ENCODE measurements around the gene TRPV4.

The TRPV4 gene

DNA sequence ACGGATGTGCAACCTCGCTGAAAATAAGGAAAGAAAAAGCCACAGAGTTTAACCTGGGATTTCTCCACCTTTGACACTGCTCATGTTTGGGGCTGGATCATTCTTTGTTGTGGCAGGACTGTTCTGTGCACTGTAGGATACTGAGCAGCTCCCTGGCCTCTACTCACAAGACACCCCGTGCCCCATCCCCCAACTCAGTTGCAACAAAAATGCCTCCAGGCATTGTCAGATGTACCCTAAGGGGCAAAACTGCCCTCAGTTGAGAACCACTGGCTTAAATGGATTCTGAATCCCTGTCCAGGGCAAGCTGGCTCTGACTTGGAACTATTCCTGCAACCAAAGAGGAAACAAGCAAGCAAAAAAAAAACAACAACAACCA is 45.0 kb upstream of the TRPV4 start:
- TF ChIP-seq, protein P1, sequence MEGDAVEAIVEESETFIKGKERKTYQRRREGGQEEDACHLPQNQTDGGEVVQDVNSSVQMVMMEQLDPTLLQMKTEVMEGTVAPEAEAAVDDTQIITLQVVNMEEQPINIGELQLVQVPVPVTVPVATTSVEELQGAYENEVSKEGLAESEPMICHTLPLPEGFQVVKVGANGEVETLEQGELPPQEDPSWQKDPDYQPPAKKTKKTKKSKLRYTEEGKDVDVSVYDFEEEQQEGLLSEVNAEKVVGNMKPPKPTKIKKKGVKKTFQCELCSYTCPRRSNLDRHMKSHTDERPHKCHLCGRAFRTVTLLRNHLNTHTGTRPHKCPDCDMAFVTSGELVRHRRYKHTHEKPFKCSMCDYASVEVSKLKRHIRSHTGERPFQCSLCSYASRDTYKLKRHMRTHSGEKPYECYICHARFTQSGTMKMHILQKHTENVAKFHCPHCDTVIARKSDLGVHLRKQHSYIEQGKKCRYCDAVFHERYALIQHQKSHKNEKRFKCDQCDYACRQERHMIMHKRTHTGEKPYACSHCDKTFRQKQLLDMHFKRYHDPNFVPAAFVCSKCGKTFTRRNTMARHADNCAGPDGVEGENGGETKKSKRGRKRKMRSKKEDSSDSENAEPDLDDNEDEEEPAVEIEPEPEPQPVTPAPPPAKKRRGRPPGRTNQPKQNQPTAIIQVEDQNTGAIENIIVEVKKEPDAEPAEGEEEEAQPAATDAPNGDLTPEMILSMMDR (IDR thresholded peaks at IDR 0.05; ENCODE audit: extremely low read depth, missing control alignments) = no peak

DNA sequence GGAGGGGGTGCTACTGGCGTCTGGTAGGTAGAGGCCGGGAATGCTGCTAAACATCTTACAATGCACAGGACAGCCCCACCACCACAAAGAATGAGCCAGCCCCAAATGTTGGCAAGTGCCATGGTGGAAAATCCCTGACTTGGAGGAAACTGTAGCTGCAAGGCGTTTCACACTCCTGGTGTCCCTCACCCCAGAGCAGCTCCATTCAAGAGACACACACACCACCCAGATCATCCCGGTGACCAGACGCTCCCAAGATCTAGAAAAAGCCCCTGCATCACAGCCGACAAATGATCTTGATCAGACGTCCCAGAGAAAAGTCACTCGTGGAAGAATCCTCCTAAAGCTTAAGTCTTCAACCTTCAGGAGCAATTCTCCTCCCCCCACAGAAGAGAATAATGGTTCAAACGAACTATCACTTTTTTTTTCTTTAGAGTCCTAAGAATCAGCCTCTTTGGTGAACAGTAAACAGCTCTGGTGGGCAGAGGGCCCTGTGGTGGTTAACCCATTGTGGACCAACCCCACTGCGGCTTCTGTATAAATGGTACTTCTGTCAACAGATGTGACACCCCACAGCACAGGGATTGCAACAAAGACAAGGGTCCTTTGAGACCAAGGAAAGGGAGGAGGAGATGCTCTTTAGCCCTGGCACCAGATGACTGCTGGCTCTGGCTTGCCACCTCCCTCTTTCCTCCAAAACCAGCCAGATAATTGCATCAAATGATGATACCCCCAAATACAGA is 44.5 kb upstream of the TRPV4 start:
- TF ChIP-seq, protein P1 (IDR thresholded peaks at IDR 0.05; ENCODE audit: extremely low read depth, missing control alignments) = no peak
- no peak for DNase-seq (ENCODE audit: low spot score)

More for the DNA sequence above, 45.0 kb upstream of the TRPV4 start:
- no peak for DNase-seq (ENCODE audit: low spot score)

DNA sequence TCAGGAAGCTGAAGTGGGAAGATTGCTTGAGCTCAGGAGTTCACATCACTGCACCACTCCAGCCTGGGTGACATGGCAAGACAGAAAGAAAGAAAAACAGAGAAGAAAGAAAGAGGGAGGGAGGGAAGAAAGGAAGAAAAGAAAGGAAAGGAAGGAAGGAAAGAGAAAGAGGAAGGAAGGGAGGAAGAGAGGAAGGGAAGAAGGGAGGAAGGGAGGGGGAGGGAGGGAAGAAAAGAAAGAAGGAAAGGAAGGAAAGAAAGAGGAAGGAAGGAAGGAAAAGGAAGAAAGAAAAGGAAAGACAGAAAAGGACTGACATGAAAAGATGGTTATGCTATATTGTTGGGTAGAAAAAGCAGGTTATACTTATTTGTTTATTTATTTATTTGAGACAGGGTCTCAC is 43.2 kb upstream of the TRPV4 start:
- TF ChIP-seq, protein P1 (IDR thresholded peaks at IDR 0.05; ENCODE audit: extremely low read depth, missing control alignments) = no peak
- DNase-seq (ENCODE audit: low spot score) = no peak

DNA sequence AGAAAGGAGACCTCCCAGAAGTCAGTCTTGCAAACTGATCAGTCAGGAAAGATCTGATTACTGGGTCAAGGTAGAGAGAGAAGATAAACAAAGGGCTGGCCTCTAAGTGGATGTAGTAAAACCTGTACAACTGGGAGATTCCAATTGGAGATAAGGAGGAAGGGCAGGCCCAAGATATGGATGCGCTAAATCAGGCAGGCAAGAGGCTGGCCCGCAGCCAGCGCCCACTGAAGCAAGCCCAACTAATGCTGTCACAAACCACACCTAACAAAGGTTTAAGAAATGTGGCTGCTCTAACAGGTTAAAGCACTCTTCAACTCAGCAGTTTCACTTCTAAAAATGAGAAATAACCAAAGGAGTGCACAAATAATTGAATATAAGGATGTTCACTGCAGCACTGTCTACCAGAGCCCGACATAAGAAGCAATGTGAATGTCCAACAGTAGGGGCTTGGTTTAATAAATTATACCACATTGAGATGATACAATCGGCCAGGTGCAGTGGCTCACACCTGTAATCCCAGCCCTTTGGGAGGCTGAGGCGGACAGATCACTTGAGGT is 42.5 kb upstream of the TRPV4 start:
- TF ChIP-seq, protein P1 (IDR thresholded peaks at IDR 0.05; ENCODE audit: extremely low read depth, missing control alignments) = no peak

DNA sequence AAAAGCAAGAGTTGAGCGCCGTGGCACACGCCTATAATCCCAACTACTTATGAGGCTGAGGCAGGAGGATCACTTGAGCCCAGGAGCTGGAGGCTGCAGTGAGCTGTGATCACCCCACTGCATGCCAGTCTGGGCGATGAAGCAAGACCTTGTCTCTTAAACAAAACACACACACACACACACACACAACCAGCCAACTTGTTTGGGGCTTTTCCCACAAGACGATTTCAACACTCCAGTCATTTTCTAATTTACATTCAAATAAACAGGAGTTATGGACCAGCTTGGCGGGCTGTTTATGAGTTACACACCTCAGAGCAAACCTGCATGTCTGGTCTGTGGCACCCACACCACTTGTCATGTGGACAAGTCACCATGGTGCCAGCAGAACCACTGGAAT is 40.5 kb upstream of the TRPV4 start:
- TF ChIP-seq, protein P1 (IDR thresholded peaks at IDR 0.05; ENCODE audit: extremely low read depth, missing control alignments) = no peak
- no peak for DNase-seq (ENCODE audit: low spot score)

More for the DNA sequence above, 42.5 kb upstream of the TRPV4 start:
- DNase-seq (ENCODE audit: low spot score) = peak; percentile 45

DNA sequence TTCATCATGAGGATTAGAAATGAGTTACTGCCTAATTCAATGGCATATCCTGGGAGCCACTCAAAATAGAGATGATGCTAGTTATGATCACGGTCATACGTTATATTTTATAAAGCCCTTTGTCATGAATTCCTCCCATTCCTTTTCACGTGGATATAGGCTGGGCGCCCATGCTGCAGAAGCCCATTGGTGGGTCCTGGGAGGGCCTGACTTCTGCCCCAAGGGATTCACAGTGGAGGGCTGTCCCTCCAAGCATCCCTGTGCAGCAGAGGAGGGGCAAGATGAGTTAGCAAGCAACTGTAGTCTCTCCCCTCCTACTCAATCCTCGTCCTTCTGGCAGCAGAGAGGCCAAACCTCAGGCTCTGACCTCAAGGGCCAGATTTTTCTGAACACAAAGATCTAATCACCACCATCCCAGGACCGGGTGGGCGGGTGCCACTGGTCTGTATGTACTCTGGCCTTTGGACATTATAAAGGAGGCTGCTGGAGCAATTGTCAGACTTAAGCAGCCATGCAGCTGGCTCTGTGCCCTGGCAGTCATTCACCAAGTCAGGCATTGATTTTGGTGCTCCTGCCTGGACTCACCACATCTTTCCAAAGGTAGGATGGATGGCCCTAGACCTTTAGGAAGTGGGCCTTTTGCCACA is 38.6 kb upstream of the TRPV4 start:
- TF ChIP-seq, protein P1 (IDR thresholded peaks at IDR 0.05; ENCODE audit: extremely low read depth, missing control alignments) = no peak
- no peak for DNase-seq (ENCODE audit: low spot score)

DNA sequence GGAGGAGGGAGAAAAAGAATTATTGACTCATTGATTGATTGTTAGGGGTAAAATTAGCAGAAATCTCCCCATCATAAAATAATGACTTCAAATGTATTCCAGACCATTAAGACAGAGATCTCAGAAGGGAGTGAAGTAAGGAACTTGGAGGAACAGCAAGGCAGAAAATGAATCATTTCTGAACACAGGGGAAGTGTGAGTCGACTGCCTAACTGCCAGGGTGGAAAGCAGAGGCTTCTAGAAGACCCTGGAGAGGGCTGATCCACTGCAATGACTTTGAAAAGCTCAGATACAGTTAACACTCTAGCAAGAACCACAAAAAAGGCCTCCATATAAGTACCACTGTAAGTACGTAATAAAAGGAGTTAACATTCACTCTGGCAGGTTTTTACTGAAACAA is 37.5 kb upstream of the TRPV4 start:
- no peak for DNase-seq (ENCODE audit: low spot score)
- TF ChIP-seq, protein P1 (IDR thresholded peaks at IDR 0.05; ENCODE audit: extremely low read depth, missing control alignments) = no peak
